LNCAP (cell line): ENCODE data around the gene TMCC1.

ENCODE experiments used
- CTCF ChIP-seq: fragments of 450-650 bp; IDR thresholded peaks from 2 replicates; pipeline ENCODE4 v1.5.1; 2017; ENCODE audit warnings: mild to moderate bottlenecking

TMCC1 gene

GRCh38 chr3:129608087-129608935 lies 285.2 kb downstream of the TMCC1 start:
- no peak for TF ChIP-seq CTCF

- TF ChIP-seq CTCF = no peak
Observed at GRCh38 chr3:129607391-129608068, 286.0 kb downstream of the TMCC1 start.

GRCh38 chr3:129606636-129607390 lies 286.7 kb downstream of the TMCC1 start, which contains the start of gene PLXND1:
TSS of gene PLXND1 (minus strand) at chr3:129606676. CDS start at chr3:129606639, 37 bp downstream.
- TF ChIP-seq CTCF = no peak

DNA sequence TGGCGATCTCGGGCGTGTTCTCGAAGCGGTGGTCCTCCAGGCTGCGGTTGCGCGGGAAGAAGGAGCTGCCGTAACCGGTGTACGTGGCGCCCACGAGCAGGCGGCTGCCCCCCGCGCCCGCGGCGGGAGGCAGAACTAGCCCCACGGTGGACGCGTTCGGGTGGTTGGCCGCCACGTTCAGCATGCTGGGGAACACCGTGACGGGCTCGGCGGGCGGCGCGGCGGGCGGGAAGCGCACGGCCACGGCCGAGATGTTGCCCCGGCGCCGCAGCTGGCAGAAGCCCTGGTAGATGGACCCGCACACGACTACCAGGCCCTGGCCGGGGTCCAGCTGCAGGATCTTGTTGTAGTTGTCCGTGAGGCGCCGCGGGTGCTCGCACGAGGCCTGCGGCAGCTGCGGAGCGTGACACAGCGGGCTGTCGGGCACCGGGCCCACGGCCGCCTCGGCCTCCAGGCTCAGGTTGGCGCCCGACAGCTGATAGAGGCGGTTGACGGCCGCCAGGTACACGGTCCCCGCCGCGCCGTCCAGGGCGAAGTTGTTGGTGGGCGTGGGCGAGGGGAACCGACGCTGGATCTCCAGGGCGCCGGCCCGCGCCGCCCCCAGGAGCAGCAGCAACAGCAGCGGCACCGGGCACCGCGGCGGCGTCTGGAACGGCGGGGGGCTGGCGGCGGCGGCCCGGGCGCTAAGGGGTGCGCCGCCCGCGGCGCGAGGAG lies 287.4 kb downstream of the TMCC1 start:
- no peak for TF ChIP-seq CTCF

DNA sequence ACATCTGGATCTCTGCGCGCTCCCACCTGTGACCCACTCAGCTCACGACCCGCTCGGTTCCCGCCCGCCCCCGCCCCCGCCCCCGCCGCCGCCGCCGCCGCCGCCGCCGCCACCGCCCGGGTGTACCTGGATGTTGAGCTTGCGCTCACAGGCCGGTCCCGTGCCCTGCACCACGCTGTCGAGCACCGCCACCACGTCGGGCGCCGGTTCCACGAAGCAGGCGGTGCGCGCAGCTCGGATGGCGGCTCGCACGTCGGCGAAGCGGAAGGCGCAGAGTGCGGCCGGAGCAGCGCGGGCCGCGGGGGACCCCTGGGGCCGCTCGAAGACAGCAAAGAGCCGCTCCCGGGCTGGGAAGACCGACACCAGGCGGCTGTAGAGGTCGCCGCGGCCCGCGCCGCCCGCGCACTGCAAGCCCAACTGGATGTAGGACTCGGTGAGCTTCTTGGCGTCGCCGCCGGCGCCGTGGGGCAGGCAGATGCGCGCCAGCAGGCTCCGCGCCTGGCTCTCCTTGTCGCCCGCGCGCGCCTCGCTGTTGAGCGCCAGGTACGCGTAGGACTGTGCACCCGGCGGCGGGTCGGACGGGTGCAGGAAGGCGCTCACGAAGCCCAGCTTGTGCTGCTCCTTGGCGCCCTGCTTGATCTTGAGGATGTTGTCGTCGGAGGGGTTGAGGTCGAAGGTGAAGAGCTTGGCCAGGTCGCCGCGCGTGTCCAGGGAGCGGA lies 288.1 kb downstream of the TMCC1 start:
- no peak for TF ChIP-seq CTCF

GRCh38 chr3:129604767-129605166 lies 288.7 kb downstream of the TMCC1 start:
- no peak for TF ChIP-seq CTCF
